Stimulated activated CD8-positive, alpha-beta memory T cell treated with anti-CD3 and anti-CD28 coated beads, Interleukin-15, amount 100 ng/mL, for 1 hour (primary cell): Measurements from ENCODE around the gene UBR3.
"Not testable (repeated sequence)": the region's sequence is repeated elsewhere in the genome, so short reads cannot be mapped to it uniquely, and the experiment has no call there.

Source experiments
- DNase-seq: peaks from one replicate; pipeline ENCODE4 v3.0.0-alpha.2; 2020; ENCODE audit warnings: low read depth

Gene UBR3

DNA sequence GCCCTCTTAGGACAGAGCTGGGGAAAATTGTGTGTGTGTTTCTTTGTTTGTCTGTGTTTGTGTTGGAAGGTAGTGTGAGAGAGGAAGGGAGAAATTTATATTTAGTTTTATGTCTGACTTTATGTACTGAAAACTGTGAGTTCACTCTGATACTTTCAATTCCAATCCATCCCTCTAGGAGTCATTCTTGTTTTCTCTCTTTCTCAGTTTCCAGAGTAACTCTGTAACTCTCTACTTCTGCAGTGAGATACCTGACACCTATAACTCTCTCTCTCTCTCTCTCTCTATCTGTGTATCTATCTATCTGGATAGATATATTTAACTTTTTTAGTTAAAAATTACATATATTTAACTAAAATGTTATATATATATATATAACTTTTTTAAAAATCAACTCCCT lies 128.7 kb downstream of the UBR3 start:
- no peak for DNase-seq

DNA sequence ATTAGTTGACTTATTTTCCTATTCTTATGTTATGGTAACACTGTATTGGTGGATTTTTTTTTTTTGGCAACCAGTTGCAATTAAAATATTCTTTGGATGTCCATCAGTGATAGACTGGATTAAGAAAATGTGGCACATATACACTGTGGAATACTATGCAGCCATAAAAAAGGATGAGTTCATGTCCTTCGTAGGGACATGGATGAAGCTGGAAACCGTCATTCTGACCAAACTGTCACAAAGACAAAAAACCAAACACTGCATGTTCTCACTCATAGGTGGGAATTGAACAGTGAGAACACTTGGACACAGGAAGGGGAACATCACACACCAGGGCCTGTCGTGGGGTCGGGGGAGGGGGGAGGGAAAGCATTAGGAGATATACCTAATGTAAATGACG lies 130.0 kb downstream of the UBR3 start:
- not testable (repeated sequence) for DNase-seq

DNA sequence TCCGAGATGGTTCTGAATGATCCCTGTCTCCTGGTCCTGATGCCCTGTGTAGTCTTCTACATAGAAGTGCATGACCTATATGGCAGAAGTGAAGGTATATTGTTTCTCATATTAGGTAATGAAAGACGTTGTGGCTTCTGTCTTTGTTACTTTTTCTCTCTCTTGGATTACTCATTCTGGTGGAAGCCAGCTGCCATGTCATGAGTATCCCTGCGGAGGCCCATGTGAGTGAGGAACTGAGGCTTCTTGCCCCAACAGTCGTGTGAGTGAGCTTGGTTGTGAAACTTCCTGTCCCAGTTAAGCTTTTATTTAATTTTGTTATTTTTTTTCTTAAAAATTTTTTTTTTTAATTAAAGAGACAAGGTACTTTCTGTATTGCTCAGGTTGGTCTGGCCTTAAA lies 134.7 kb downstream of the UBR3 start:
- no peak for DNase-seq

DNA sequence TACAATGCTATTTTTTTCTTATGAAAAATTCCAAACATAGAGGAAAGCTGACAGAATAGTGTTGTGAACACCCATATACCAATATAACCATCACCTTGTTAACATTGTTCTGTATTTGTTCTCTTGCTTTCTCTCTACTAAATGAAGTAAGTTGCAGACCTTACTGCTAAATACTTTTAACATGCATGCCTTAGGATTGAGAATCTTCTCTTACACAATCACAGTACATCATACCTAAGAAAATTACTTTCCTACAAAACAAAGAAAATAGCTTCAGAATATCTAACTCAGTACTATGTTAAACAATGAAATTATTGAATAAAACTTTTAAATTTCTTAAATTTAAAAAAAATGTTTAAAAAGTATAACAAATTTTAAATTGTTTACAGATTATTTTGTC lies 136.5 kb downstream of the UBR3 start:
- DNase-seq: no peak

DNA sequence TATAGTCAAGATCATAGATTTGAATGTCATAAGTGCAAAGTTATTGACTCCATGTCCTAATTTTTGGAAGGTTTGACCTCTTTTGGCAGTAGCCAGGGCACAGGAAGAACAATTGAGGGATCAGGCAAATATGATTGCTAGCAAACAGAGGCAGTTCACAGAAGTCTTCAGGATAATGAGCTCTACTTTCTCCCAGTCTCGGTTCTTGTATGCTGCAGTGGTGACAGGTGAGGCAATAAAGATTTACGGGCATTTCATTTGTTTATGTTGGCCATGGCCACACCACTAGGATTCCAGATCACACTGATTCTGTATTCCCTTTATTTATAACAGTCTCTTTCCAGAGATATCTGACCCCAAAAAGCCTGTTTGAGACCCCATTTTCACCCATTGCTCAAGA lies 137.5 kb downstream of the UBR3 start:
- DNase-seq: no peak

DNA sequence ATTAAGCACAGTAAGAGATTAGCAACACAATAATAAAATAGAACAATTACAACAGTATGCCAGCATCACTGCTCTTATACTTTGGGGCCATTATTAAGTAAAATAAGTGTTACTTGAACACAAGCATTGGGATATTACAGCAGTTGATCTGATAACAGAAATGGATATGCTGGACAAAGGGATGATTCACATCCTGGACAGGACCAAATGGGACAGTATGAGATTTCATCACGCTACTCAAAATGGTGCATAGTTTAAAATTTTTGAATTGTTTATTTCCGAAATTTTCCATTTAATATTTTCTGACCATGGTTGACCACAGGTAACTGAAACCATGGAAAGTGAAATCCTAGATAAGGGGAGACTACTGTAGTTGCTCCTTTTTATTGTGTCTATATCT lies 138.2 kb downstream of the UBR3 start:
- no peak for DNase-seq

DNA sequence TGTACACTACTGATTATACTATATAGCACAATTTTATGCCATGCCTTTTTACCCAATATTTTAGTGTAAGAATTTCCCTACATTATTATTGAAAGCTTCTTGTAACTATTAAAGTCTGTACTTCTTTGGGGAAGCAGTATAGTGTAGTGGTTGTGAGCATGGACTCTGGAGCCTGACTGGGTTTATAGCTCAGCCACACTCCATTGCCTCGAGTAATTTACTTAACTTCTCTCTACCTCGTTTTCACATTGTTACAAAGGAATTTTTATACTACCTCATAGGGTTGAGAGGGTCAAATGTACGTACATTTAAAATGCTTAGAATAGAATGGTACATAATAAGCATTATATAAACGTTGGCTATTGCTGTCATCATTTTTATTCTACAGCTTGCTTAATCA lies 139.2 kb downstream of the UBR3 start:
- no peak for DNase-seq

DNA sequence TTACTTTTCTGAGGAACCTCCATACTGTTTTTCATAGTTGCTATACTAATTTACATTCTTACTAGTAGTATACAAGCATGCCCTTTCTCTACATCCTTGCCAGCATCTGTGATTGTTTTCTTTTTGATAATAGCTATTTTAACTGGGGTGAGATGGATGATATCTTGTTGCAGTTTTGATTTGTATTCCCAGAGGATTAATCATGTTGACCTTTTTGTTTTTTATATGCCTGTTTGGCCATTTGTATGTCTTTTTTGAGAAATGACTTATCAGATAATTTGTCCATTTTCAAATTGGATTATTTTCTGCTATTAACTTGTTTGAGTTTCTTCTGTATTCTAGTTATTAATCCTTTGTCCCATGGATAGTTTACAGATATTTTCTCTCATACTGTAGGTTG lies 141.5 kb downstream of the UBR3 start:
- DNase-seq: no peak

DNA sequence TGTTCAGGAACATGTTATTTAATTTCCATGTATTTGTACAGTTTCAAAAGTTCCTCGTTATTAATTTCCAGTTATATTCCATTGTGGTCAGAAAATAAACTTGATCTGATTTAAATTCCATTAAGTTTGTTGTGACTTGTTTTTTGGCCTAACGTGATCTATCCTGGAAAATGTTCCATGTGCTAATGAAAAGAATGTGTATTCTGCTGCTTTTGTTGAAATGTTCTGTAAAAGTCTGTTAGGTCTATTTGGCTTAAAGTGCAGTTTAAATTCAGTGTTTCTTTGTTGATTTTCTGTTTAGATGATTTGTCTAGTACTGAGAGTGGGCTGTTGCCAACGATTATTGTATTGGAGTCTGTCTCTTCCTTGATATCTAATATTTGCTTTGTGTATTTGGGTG lies 148.0 kb downstream of the UBR3 start:
- DNase-seq: no peak

DNA sequence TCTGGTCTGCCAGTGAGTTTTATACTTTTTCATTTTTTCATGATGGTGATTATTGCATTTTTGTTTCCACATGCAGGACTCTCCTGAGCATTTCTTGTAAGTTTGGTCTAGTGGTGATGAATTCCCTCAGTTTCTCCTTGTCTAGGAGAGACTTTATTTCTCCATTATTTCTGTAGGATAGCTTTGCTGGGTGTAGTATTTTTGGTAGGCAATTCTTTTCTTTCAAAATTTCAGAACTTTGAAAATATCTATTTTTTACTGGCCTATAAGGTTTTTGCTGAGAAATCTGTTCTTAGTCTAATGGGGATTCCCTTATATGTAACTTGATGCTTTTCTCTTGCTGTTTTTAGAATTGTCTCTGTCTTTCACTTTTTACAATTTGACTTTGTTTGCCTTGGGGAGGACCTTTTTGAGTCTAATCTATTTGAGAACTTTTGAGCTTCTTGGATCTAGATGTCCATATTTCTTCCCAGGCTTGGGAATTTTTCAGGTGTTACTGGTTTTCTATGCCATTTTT lies 149.1 kb downstream of the UBR3 start:
- DNase-seq: no peak

DNA sequence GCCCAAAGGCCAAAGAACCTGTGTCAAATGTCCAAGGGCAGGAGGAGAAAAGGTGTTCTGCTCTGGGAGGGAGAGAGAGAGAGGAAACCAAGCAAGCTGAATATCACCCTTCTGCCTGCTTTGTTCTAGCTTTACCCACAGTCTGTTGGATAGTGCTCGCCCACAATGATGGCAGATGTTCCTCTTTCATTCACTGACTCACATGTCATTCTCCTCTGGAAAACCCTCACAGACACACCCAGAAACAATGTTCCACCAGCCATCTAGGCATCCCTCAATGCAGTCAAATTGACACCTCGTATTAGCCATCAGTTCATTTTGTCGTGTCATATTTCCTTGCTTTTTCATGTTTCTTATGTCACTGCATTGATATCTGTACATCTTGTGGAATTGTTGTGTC lies 150.3 kb downstream of the UBR3 start:
- DNase-seq: no peak

DNA sequence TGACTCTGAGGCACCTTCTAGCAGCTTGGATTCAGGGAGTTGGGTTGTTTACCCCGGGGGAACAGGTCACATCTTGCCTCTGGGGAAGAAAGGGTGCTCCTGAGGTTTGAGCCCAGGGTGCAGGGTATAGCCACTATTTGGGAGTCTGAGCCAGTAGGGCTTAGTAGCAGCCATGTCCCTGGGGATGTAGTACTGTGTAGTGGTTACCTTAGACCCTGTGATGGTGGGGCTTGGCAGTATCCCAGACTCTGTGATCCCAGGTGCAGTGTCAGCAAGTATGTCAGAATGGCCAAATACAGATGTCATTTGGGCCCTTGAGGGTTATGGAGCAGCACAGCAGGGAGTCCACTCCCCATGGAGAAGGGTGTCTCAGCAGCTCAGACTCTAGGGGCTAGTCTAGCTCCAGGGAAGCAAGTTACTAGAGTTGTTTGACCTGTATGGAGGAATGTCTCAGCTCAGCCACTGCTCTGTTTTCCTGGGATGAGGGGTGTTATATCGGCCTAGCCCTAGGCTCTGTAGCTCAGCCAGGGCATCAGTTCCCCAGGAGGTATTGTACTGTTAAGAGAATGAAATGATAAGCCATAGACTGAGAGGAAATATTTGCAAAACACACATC lies 151.3 kb downstream of the UBR3 start:
- no peak for DNase-seq

DNA sequence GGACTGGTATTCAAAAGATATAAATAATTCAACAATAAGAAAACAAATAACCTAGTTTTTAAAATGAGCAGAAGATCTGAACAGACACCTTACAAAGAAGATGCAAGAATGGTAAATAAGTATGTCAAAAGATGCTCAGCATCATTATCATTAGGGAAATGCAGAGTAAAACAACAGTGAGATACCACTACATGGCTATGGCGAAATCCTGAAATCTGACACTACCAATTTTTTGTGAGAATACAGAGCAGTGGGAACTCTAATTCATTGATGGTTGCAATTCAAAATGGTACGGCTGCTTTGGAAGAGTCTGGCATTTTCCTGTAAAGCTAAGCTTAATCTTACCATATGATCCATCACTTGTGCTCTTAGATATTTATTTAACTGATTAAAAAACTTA lies 151.8 kb downstream of the UBR3 start:
- no peak for DNase-seq

DNA sequence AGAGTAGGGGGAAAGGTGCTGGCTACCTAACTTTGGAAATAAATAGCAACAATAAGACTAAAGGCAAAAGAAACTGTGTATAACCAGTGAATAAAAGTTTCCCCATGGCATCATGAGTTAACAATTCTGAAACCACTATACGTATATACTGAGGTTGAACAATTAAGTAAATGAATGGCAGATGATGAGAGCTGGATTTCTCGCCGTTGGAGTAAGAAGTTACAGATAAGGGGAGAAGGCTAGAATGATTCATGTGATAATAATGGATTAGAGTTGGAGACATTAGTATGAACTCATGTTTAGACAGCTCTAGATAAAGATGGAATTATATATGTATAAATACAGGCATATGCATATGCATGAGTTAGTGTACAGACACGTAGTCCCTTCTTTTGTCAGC lies 152.7 kb downstream of the UBR3 start:
- DNase-seq: no peak

DNA sequence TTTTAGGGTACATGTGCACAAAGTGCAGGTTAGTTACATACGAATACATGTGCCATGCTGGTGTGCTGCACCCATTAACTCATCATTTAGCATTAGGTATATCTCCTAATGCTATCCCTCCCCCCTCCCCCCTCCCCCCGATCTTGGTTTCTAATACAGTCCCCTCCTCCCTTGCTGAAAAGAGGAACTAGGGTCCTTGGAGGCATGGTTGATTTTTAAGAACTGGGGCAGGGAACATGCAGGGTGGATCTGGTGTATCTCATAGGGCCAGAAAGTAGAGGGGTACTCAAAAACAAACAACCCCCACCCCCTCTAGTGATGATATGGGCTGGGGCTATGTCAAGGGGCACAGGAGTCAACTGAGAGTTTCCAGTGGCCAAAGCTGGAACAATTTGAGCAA lies 153.4 kb downstream of the UBR3 start:
- no peak for DNase-seq

DNA sequence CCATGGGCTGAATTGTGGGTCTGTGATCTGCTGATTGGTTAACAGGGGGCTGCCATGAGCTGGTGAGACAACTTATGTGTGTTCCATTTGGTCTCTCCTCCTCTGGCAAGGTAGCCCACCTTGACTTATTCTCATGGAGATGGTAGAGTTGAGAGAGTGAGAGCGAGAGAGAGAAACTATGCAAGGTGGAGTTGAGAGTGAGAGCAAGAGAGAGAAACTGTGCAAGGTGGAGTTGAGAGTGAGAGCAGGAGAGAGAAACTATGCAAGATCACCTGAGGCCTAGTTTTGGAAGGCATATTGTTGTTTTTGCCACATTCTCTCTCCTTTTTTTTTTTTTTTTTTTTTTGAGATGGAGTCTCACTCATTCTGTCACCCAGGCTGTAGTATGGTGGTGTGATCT lies 155.7 kb downstream of the UBR3 start:
- no peak for DNase-seq

DNA sequence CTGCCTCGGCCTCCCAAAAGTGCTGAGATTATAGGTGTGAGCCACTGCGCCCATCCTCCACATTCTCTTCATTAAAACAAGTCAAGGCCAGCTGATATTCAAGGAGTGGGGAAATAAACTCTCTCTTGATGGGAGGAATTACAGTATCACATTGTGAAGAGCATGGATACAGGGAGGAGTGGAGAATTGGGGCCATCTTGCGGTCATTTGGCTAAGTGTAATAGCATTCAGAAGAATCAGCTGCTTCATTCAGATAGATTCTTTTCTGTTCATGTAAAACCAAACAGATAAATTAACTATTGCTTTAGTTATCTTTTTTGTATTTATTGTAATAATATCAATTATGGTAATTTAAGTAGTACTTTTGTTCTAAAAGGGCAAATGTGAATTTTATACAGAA lies 156.3 kb downstream of the UBR3 start:
- no peak for DNase-seq

DNA sequence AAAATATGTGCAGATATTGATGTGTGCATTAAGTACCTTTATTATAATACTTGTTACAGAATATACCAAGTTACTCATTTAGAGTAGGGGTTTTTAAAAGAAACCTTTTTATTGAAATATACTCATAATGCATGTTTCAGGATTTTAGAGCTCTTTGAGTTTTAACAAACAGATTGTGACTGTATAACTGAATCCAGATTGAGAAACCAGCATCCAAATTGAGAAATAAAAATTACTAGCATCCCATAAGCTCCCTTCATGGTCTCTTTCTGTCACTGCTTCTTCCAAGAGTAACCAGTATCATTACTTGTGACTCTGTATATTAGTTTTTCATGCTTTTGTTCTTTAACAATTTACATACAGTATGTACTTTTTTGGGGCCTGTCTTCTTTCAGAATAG lies 156.9 kb downstream of the UBR3 start:
- DNase-seq: no peak

DNA sequence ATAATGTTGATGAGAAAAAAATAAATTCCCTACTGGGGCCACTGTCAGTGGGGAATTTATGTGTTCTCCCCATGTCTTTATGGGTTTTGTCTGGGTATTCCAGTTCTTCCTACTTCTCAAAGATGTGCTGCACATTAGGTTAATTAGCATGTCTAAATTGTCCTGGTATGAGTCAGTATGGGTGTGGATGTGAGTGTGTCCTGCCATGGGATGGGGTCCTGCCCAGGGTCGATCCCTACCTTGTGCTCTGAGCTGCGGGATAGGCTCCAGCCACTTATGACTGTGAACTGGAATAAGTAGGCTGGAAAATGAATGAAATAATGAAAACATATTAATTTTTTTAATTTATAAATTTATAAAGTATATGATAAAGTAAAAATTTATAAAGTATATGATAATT lies 167.5 kb downstream of the UBR3 start:
- no peak for DNase-seq

DNA sequence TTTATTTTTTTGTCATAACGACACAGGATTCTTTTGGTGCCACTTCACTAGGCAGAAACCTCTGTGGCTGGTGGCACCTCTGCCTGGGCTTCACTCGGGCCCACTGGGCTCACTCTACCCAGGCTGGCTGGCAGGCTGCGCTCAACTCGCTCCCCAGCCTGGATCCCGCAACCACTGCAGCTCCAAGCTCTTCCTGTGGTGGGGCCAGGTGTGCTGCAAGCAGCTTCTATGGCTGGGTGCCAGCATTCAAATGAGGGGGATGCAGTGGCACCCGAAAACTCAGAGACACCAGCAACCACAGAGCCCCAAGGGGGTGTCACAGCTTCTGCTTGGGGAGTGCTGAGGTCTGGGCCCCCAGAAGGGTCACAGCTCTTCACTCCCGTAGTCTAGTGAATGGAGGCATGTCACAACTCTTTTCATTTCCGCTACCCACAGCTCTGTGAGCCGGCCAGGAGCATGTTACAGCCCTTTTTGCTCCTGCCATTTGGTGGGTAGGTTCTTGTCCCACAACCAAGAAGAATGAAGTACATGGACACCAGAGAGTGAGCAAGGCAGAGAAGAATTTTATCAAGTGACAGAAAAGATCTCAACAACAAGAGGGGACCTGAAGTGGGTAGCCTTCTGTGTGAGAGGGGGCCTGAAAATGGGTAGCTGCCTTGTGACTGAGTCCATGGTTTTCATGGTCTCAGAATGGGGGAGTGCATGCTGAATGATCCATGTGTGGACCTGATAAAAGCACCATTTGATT lies 170.1 kb downstream of the UBR3 start:
- no peak for DNase-seq

DNA sequence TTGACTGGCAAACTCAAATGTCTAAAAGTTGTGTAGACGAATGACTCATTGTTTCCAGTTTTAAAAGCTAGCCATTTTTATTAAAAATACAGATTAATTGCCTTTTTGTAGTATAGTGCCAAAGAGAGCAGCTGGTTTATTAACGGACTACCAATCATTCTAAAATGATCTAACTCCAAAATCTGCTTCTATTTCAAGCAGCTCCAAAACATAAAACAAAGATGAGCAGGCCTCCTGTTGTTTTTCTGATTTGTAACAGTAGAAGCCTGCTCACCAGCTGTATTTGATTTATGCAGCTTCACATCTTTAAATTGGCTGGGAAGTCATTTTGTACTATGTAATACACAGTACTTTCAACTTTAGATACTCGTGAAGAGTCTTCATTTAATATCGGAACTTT lies 171.8 kb downstream of the UBR3 start:
- no peak for DNase-seq

DNA sequence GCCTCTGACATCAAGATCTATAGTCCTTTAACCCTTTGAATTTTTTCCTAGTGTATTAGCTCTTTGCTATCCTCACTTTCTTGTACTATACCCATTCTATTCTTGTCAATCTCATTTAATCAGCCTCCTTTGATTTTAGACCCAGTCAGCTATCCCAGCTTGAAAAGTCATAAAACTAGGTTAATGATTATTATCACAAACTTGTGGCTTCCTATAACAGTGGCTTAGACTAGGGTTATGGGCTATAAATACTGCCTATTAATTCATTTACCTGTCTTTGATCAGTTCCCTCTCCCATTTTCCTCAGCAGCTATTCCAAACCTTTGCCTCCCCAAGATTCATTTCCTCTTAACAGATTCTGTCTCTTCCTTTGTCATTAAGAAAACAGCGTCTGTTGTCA lies 174.8 kb downstream of the UBR3 start:
- no peak for DNase-seq

DNA sequence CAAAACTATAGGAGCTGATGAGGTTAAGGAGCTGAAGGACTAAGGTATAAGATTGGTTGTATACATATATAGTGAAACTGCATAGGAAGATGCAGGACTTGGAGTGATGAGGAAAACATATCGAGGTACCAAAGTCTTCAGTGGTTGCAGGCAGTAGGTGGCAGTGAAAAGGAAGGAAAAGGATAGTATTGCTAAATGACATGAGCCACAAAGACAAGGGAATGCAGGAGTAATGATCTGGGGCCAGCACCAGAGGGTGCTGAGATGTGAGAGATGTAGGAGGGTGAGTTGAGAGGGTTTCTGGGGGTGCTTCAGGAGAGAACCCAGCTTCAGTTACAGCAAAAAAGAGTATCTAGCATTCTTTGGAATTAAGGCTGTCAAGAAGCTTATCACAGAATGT lies 178.4 kb downstream of the UBR3 start:
- DNase-seq: no peak
